Non-pigmented ciliary epithelial cell (primary cell): ENCODE measurements around the gene ST8SIA1.
"Not testable (repeated sequence)": the region's sequence is repeated elsewhere in the genome, so short reads cannot be mapped to it uniquely, and the experiment has no call there.

Experiments used
- DNase-seq: peaks from one replicate; pipeline ENCODE4 v3.0.0-alpha.2; 2010; ENCODE audit warnings: low read depth

ST8SIA1 gene

GRCh38 chr12:22169376-22169775 lies 165.1 kb downstream of the ST8SIA1 start:
- DNase-seq: no peak

GRCh38 chr12:22164139-22164538 lies 170.4 kb downstream of the ST8SIA1 start:
- no peak for DNase-seq

- no peak for DNase-seq
Measured at GRCh38 chr12:22163594-22163993, 170.9 kb downstream of the ST8SIA1 start.

GRCh38 chr12:22160396-22161003 lies 174.0 kb downstream of the ST8SIA1 start:
- no peak for DNase-seq

GRCh38 chr12:22149286-22149685 lies 185.2 kb downstream of the ST8SIA1 start:
- not testable (repeated sequence) for DNase-seq

GRCh38 chr12:22146686-22147085 lies 187.8 kb downstream of the ST8SIA1 start:
- not testable (repeated sequence) for DNase-seq
